Stimulated activated CD8-positive, alpha-beta memory T cell treated with anti-CD3 and anti-CD28 coated beads, Interleukin-15, amount 100 ng/mL, for 1 hour (primary cell): ENCODE measurements around the gene CALN1.

ENCODE experiments used
- DNase-seq: peaks from one replicate; pipeline ENCODE4 v3.0.0-alpha.2; 2020; ENCODE audit warnings: low read depth

The CALN1 gene

DNA sequence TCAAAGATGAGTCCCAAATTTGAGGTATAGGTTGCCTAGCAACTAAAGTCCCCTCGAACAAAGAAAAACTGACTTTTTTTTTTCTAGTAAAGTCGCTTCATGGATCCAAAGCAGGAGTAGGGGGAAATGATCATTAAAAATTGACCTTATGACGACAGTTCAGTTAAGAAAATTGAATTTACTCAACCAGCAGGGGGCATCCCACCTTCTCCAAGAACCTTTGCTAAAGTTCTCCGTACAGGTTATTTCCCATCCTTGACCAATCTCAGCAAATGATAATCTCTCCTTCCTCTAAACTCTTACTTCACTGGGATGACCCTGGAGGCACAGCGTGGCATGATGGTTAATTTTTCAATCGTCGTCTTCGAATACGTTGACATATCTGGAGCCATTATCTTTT, 228.3 kb downstream of the CALN1 start:
- DNase-seq: no peak

DNA sequence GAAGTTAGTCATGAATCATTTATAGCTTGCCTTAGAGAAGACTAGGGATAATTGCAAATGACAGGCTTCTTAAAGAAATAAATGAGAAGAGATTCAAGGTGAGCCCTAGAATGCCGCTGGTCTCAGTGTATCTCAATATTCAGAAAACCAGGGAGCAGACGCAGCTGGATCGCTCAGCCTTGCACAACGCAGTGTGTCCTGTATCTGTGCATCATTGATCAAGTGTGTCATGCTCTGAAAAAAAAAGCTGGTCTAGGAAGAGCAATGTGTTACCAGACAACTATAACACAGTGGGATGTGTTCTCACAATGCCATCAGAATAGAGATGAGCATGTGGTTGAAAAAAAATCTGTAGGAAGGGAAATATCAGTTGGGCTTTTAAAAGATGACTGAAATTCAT, 230.1 kb downstream of the CALN1 start:
- no peak for DNase-seq

DNA sequence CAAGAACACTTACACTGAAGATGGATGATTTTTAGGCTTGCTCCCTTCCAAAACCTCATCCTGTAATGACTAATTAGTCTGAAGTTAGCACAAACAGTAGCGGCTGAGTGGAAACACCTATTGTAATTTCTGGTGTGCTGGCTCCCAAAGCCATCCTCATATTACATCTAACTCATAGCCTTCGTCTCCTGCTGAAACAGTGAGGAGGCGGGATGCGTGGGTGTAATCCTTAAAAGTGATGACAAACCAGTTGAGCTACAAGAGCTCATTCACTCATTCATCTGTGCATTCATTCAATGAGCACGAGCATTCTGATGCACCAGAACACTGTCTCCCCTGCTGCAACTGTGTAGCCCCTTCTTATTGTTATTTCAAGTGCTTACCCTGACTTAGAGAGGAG, 235.3 kb downstream of the CALN1 start:
- DNase-seq: no peak

DNA sequence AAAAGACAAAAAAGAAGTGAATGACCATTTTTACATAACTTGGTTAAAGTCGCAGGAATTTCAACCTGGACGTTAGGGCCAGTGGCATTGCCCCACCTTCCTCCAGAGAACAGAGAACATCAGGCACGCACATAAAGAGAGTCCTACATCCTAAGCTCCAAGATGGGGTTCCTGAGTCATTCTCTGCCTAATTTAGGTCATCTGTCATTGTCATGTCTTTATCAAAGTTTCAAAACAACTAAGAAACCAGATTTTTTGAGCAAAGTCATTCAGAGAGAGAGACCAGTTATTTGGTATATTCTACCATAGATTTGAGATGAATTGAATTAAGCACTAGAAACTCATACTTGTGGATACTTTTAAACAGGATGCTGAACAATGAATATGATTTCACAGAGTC, 241.7 kb downstream of the CALN1 start:
- no peak for DNase-seq

DNA sequence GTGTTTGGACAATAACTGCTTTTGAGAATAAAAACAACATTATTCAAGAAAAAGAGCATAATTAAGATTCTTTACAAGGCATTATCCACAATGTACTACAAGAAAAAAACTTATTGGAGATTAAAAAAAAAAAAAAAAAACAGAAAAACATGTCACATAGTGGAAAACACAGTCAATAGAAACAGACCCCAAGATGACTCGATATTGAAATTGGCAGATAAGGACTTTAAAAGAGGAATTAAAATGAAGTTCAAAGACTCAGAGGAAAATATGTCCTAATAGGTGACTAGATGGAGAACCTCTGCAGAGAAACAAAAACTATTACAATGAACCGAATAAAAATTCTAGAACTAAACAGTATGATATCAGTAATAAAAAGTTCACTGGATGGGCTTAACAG, 248.9 kb downstream of the CALN1 start:
- no peak for DNase-seq

DNA sequence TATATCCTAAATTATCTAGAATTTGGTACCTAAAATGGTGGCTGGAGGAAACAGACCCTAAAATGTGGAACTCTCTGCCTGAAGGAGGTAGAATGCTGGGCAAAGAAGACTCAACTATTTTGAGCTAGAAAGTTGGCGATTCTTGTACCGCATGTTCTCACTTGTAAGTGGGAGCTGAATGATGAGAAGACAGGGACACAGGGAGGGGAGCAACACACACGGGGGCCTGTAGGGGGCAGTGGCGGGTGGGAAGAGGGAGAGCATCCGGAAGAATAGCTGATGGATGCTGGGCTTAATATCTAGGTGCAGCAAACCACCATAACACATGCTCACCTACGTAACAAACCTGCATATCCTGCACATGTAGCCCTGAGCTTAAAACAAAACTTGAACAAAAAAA, 250.6 kb downstream of the CALN1 start:
- DNase-seq: no peak

DNA sequence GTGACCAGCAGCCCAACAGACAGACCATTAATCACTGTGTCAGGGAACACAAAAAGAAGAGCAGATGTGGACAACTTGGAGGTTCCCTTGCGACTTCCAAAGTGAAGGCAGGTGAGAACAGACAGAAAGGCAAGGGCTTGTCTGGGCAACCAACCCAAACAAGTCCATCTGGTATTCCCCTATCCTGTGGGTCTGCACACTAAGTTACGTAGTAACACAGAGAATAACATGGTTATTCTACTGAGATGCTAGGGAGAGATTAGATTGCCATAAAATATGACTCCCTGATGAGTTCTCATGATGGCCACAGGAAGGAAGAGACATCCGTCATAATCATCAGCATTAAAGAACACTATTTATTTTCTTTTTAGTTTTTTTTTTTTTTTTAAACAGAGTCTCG, 252.2 kb downstream of the CALN1 start:
- no peak for DNase-seq

DNA sequence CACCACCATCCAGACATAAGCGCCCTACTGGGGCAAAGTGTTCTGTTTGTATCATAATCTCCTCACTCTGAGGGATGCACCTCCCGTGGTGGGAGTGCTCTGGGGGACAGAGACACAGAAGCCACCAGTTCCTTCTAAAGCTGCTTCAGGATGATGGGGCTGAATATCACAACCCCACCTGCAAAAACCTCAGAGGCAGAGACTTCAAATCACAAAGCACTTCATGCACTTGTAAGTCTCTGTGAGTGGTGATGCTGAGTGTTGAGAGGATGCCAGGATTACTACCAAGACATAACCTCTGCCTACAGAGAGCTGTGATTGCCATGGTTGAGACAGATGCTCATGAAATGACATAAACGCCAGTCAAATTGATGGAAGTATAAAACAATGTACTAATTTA, 255.5 kb downstream of the CALN1 start:
- no peak for DNase-seq

DNA sequence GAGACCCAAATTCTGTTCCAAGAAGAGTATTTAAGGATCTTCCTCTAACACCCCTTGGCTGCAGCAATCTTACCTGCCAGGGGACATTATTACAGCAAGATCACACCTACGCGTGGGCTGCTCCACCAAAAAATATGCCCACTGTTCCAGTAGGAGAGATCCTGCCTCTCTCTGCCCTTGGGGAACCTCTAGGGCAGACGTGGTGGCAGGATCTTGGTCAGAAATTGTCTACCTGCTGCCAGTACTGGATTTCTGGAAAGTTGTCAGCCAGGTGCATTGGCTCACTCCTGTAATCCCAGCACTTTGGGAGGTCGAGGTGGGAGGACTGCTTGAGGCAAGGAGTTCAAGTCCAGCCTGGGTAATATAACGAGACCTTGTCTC, 259.0 kb downstream of the CALN1 start:
- no peak for DNase-seq

DNA sequence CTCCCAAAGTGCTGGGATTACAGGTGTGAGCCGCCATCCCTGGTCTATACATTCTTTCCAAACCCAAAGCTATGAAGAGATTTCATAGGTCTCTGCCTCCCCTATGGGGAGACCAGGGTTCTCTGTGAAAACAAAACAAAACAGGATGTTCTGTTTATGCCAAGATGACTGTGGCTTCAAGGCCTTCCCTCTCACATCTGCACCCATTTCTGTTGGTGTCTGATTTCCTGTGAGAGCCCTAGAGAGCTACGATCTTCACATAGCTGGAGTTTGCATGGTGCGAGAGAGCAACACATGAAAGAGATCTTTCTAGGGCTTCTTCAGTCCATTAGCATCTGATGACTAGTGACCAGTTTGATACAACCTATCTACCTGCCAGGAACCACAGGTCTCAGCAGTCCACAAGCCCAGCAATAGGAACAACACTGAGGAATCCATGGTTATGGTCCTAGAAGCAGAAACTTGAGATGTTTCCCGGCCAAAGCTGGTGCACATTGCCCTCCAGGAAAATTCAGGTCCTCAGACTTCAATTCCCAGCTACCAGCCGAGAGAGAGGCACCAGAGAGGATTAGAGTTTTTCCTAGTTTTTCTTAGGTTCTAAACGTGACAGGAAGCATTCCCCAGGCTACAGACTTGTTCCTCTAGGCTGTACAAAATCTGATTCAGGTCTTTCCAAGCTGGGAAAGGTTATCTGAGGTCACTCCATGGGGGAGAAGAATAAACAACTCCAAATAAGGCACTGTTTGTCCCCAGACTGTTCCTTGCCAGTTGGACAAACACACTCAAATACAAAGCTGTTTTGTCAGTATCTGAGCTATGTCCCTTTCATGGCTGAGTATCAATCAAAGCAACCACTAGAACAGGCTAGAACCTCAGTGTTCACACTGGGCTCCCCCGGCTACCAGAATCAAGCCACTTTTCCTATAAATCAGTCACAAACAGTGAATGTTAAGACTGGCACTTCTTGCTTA, 259.7 kb downstream of the CALN1 start:
- DNase-seq: no peak

DNA sequence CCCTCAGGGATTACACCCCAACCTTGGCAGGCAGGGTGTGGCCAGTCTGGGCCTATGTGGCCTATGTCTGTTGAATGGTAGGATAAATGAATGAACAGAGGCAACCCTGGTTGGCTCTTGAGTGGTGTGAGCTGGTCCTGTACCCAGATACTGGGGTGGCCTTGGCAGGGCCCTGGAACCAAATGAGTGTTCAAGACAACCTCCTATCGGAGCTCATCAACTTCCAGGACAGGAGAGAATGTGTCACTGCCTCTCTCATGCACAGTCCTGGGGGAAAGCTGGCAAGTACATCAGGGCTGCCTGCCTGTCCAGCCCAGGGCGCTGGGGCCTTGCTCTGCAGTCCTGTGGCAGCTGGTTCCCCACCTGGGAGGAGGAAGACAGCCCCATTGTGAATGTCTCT, 271.6 kb downstream of the CALN1 start:
- DNase-seq: no peak

DNA sequence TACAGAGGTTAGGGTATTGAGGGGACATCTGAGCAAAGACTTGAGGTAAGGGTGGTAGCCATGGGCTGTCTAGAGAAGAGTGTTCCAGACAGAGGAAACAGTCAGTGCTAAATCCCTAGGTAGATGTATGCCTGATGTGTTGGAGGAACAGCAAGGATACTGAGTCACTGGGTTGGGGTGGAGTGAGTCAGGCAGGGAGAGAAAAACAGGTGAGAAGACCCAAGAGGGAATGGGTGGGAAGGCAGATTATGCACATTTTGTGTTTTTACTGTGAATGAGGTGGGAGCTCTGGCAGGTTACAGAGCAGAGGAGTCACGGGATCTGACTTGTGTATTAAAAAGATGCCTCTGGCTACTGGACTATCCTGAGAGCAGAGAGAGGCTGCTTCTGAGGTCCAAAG, 285.0 kb downstream of the CALN1 start:
- no peak for DNase-seq

DNA sequence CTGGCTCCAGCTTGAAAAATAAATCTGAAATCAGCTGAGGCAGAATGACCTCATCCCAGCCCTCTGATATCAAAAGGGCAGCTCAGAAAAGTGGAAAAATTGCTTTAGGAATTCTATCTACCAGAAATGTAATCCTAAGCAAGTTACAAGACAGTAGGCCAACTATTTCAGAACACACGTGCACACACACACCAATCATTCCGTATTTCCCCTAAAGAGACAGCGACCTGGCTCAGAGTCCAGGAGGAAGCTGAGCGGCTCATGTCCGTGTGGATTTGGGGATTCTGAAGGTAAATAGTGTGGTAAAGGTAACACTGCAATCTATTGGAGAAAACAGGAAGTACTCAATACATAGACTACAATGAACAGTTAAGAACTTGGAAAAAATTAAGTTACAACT, 288.2 kb downstream of the CALN1 start:
- DNase-seq: no peak

DNA sequence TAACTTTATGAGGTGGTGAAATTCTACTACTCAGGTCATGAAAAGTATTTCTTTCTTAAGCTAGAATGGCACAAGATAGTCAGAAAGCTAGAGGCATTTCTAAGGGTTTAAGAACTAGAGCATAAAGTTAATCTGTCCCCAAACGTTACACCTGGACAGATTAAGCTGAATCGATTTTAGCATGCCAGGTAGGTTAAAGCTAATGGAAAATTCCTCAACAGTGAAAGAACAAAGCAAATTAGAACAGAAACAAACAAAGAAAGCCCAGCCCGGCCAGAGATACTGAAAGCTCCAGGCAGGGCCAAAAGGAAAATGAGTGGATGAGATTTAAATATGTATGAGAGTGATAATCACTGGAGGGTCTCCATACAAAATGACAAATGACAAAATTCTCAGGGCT, 293.8 kb downstream of the CALN1 start:
- no peak for DNase-seq

DNA sequence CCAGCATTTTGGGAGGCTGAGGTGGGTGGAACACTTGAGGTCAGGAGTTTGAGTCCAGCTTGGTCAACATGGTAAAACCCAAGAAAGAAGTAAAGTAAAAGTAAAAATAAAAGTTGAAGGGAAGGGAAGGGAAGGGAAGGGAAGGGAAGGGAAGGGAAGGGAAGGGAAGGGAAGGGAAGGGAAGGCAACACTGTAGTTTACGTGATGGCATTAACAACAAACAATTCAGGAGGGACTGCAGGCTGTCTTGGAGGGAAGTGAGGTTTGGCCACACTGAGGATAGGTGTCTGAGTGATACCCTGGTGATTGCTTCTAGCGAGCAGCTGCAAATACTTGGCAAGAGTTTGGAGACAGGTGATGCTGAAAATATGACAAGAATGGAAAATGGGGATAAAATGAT, 298.0 kb downstream of the CALN1 start:
- no peak for DNase-seq

DNA sequence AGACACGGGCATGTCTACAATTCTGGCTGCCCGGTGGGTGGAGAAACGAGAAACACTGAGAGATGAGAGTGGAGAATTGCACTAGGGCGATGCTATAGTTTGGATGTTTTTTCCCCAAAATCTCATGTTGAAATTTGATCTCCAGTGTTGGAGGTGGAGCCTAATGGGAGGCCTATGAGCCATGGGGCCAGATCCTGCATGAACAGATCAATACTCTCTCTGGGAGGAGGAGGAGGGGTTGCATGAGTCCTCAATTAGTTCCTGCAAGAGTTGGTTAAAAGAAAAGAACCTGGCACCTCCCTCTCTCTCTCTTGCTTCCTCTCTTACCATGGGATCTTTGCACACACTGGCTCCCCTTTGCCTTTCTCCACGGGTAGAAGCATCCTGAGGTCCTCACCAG, 299.1 kb downstream of the CALN1 start:
- DNase-seq: no peak

DNA sequence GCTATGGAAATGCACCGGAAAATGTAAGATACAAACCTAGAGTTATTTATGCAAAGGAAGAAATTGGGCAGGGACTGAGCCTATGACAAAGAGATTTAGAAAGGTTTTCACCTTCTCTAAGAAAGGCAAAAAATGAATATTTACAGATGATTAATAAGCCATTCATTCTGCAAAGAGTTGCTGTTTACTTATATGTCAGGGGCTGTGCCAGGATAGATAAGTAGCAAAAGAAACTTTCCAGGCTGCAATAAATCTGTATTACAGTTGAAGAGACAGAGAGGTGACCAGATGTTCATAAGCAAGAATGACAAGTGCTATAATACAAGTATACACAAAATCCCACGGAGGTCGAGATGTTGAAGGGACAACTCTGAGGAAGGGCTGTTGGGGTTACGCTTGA, 299.6 kb downstream of the CALN1 start:
- no peak for DNase-seq

DNA sequence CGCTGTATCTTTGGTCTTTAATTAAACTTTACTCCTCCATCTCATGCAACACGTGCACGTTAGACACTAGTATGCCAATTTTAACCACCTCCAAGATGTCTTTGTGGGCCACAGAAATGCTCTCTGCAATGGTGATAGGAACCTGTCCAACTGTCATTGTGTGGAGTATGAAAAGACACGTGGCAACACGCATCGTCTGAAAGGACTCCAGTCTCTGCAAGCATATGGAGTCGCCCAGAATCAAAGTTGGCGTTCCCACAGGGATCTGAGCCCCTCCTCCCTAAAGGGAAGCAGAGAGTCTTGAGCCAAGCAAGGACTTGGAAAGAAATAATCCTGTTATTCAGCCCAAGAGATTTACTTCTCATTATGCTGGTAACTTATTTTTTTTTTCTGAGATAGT, 301.1 kb downstream of the CALN1 start:
- no peak for DNase-seq

DNA sequence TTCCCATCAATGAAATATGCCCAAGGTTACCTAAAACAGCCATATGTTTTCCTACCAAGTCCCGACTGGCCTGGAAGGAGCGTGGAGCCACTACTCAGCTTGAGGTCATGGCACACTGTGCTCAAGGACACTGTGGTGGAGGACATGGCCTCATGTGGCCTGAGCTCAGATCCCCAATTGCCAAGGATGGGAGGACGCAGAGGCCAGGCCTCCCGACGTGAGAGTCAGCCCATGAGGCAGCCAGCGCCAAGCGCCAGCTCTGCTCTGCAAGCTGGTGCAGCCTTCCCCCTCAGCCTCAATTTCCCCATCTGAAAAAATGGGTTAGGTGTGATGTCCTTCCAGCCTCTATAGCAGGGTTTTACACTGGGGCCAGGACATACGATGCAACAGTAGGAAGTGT, 302.6 kb downstream of the CALN1 start:
- DNase-seq: no peak

DNA sequence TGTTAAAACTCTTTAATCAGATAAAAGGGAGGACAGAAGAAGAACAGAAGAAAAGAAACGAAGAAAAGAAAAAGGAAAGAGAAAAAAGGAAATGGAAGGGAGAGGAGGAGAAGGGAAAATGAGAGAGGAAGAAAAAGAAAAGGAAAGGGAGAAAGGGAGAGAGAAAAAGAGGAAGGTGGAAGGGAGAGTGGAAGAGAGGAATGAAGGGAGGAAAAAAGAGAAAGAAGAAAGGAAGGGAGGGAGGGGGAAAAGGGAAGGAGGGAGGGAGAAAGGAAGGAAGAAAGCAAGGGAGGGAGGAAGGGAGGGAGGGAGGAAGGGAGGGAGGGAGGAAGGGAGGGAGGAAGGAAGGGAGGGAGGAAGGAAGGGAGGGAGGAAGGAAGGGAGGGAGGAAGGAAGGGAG, 305.7 kb downstream of the CALN1 start:
- no peak for DNase-seq

DNA sequence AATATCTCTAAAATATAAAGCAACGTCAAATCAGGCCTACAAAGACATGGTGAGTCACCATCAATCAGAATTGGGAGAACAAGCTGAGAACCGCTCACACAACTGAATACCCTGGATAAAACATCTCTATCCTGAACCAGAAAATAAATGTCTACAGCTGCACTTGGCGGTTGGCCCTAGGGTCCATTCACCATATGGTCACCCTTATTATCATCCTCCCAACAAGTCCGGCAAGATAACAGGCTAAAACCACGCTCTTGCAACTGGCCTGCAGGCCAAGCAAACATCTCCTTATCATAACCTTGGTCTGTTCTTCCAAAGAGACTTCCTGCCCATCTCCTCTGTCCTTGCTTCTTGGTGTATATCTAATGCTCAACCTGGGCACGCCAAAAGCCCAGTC, 310.7 kb downstream of the CALN1 start:
- DNase-seq: no peak

DNA sequence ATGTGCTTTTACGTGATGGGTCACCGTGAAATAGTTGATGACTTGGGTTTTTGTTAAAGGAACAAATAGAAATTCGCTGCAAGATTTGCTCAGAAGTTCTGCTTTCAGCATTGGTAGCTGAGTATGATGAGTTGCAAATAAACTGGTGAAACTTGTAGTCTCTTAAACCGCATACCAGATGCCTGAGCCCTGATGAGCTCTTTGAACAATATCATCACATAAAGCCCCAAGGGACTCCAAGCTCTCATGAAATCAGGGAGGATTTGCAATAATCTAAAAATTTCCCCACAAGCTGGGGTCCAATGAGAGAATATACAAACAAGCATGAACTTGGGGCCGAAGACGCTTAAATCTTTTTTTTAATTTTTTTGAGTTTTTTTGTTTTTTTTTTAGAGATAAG, 312.4 kb downstream of the CALN1 start:
- DNase-seq: no peak

DNA sequence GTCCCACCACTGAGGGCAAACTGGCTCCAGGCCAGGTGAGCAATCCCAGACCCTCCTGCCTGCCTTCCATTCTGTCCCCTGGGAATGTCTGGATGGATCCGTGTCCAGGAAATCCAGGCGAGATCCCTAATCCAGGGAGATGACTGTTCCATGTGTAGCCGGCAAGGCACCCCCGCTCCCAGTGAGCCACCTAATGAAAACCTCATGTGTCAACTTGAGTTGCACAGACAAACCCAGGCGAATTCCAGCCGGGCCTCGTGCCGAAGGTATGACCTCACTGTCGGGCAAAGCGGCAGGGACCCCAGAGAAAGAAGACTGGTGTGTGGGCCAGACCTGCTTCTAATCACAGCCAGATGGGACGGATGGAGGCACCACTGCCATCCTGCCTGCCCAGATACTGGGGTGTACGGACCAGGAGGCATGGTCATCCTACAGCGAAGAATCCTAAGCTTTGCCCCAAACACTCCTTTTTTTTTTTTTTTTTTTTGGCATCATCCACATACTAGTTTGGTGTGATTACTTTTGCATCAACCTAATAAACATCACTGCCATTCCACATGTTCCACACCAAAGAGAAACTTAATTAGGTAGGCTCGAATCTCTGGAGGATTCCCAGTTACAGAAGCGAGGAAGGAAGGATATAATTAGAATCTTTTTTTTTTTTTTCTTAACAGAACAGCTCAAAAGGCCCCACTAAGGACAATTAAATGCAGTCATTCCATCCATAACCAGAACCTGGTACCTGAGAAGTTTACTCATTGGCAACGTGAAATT, 313.1 kb downstream of the CALN1 start:
- DNase-seq: no peak

DNA sequence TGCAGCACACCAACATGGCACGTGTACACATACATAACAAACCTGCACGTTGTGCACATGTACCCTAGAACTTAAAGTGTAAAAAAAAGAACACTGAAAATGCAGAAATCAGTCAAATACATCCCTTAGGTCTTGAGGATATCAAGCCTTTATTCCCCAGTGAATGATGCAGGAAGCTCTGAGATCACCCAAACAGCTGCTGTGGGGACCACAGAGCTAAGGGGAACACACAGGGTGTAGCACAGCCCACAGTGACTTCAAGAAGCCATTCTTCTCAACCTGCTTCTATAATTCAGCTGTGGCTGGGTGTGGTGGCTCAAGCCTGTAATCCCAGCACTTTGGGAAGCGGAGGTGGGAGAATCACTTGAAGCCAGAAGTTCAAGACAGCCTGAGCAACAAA, 314.9 kb downstream of the CALN1 start:
- no peak for DNase-seq
